Measurements from ENCODE around the gene SSR1. TPM values are rescaled to one million over a fixed set of nuclear protein-coding genes. Genes with fewer than 3 reads are reported as not detected.

The SSR1 gene
- total and polyA plus RNA-seq, 2 of the 13 experiments (the other 11 are each of a cell fraction or from before 2014, with no cell fraction given) = 203 to 243 TPM

- TF ChIP-seq ZNF616 (CRISPR knock-in tag; IDR thresholded peaks at IDR 0.05; ENCODE audit: low read depth) = no peak
- TF ChIP-seq ZNF720 (CRISPR knock-in tag; IDR thresholded peaks at IDR 0.05) = no peak
Observed at GRCh38 chr6:7249391-7249790, 63.6 kb downstream of the SSR1 start (continued).

GRCh38 chr6:7247828-7248227, 65.2 kb downstream of the SSR1 start:
- no peak overlapping the region for H2AFZ ChIP-seq (ENCODE audit: low read length)
- peaks cover 51 to 70% of the 10 kb centered on the region in 2 experiments for H3K36me3 ChIP-seq (replicated peaks in 1 of 2; ENCODE audit: control insufficient read depth in 1 of 2, insufficient read depth in 2 of 2, low read length in 2 of 2)
- in situ Hi-C loops (cut with HindIII; ENCODE audit: extremely low pct_ligation_motif_present, low pct_unique_long_range_greater_than_20kb) = no loop called here

GRCh38 chr6:7247179-7247456, 65.9 kb downstream of the SSR1 start:
- no peak for DNase-seq (ENCODE audit: low spot score)
- ChIA-PET CTCF (ENCODE audit: low intra/inter-chr PET ratio, low total read pairs) (no interaction called here), POLR2A (no interaction called here)
- no TSS peak for BruUV-seq (replicated peaks)
- H3K4me1 ChIP-seq (ENCODE audit: insufficient read depth, low read length) = peaks cover 19% of the 10 kb centered on the region
- H3K79me2 ChIP-seq (ENCODE audit: insufficient read depth, low read length) = peaks cover 4% of the 10 kb centered on the region
- no peak for FAIRE-seq
- TF ChIP-seq AGO2 (optimal IDR thresholded peaks at IDR 0.05; ENCODE audit: low read depth, low read length) (peak; percentile 13), KLF13 (CRISPR knock-in tag; IDR thresholded peaks at IDR 0.05) (no peak), ZNF496 (CRISPR knock-in tag; IDR thresholded peaks at IDR 0.05; ENCODE audit: insufficient replicate concordance) (no peak), ZFP90 (CRISPR knock-in tag; IDR thresholded peaks at IDR 0.05; ENCODE audit: borderline replicate concordance) (no peak), ZNF501 (CRISPR knock-in tag; IDR thresholded peaks at IDR 0.05) (no peak)
- peaks cover 51 to 68% of the 10 kb centered on the region in 2 experiments for H3K36me3 ChIP-seq (replicated peaks in 1 of 2; ENCODE audit: control insufficient read depth in 1 of 2, insufficient read depth in 2 of 2, low read length in 2 of 2)
- H3K9me3 ChIP-seq (ENCODE audit: low read length) = no peaks in the 10 kb centered on the region
- intact Hi-C loops (cut with micrococcal nuclease; ENCODE audit: unreplicated experiment) (no loop called here), in situ Hi-C loops (cut with HindIII; ENCODE audit: extremely low pct_ligation_motif_present, low pct_unique_long_range_greater_than_20kb) (no loop called here)
- no peaks in the 10 kb centered on the region for H4K20me1 ChIP-seq (ENCODE audit: insufficient read depth, low read length)
- no peak overlapping the region for H3K27ac ChIP-seq (ENCODE audit: extremely low read length, insufficient read depth, low read length)
- no peak overlapping the region for H3K9ac ChIP-seq (ENCODE audit: insufficient read depth, low read depth, low read length)
- H2AFZ ChIP-seq (ENCODE audit: low read length) = no peak overlapping the region
- peak; percentile 4; the same call in 1 of the 3 replicates for ATAC-seq
- H3K27me3 ChIP-seq (ENCODE audit: control insufficient read depth in 1 of 2, insufficient read depth in 2 of 2, low read length in 2 of 2) = no peaks in the 10 kb centered on the region
- no peak overlapping the region for H3K4me3 ChIP-seq (replicated peaks in 1 of 3; ENCODE audit: insufficient read depth in 1 of 3, low read depth in 2 of 3, low read length in 3 of 3)
- 96% methylated on average over 15 of the region's 15 CpGs for WGBS (ENCODE audit: low lambda C conversion rate)
- H3K4me2 ChIP-seq (ENCODE audit: low read depth, low read length) = no peak overlapping the region

More at GRCh38 chr6:7247828-7248227, 65.2 kb downstream of the SSR1 start:
- Histone ChIP-seq H3K4me3 (replicated peaks in 1 of 3; ENCODE audit: insufficient read depth in 1 of 3, low read depth in 2 of 3, low read length in 3 of 3) (no peak overlapping the region), H3K79me2 (ENCODE audit: insufficient read depth, low read length) (peaks cover 4% of the 10 kb centered on the region), H3K9me3 (ENCODE audit: low read length) (no peaks in the 10 kb centered on the region), H3K27ac (ENCODE audit: extremely low read length, insufficient read depth, low read length) (no peak overlapping the region), H3K4me1 (ENCODE audit: insufficient read depth, low read length) (peaks cover 12% of the 10 kb centered on the region), H3K9ac (ENCODE audit: insufficient read depth, low read depth, low read length) (no peak overlapping the region), H3K4me2 (ENCODE audit: low read depth, low read length) (no peak overlapping the region), H4K20me1 (ENCODE audit: insufficient read depth, low read length) (no peaks in the 10 kb centered on the region), H3K27me3 (ENCODE audit: control insufficient read depth in 1 of 2, insufficient read depth in 2 of 2, low read length in 2 of 2) (no peaks in the 10 kb centered on the region)
- WGBS (ENCODE audit: low lambda C conversion rate) = 94% methylated on average over 13 of the region's 13 CpGs
- peak; percentile 2; the same call in 2 of the 3 replicates for ATAC-seq
- BruUV-seq (replicated peaks) = no TSS peak
- FAIRE-seq = no peak
- ChIA-PET CTCF (ENCODE audit: low intra/inter-chr PET ratio, low total read pairs) (no interaction called here), POLR2A (no interaction called here)
- intact Hi-C loops (cut with micrococcal nuclease; ENCODE audit: unreplicated experiment) = no loop called here
- DNase-seq (ENCODE audit: low spot score) = no peak
- TF ChIP-seq POLR2AphosphoS5 (IDR thresholded peaks at IDR 0.05; ENCODE audit: low read depth, low read length) (0 out of 2 replicates have a peak, but pooled peaks have one; percentile 9), HHEX (CRISPR knock-in tag; IDR thresholded peaks at IDR 0.05) (no peak)
